HepG2 (cell line): ENCODE data around the gene TUBA1C. TPM values are rescaled to one million over a fixed set of nuclear protein-coding genes. Genes with fewer than 3 reads are reported as not detected.
A peak's percentile ranks its signal among the peaks of the same experiment; 100 is the strongest.
"Not testable (repeated sequence)": the region's sequence is repeated elsewhere in the genome, so short reads cannot be mapped to it uniquely, and the experiment has no call there.

Source experiments
- ATAC-seq: fragments of 200-7000 bp; cut with Tn5 transposase; 3 replicates; pipeline ENCODE4 v1.9.1; 2020; ENCODE audit warnings: mild to moderate bottlenecking, moderate library complexity
- BruUV-seq: library from RNA; stranded (reverse); fragments of 400-500 nt; replicated peaks from 2 replicates; lab custom pipeline; 2021; lab: Mats Ljungman, UMichigan
- CTCF ChIA-PET: fragments of 300-600 bp; formaldehyde crosslinking; extraction: SDS; loops from one replicate; lab custom pipeline; 2021; ENCODE audit warnings: low total read pairs, inconsistent platforms, low intra/inter-chr PET ratio; lab: Yijun Ruan, JAX
- POLR2A ChIA-PET: fragments of 350-600 bp; sonication (Branson Sonifier 250); formaldehyde crosslinking; loops from one replicate; lab custom pipeline; 2020; ENCODE audit warnings: antibody characterized with exemption, inconsistent platforms; lab: Yijun Ruan, JAX
- DNase-seq: peaks from one replicate; pipeline ENCODE4 v3.0.0-alpha.2; 2015; ENCODE audit warnings: low spot score
- FAIRE-seq: peaks from 3 replicates; lab custom pipeline; 2011; peaks lifted over from hg19 to GRCh38; lab: Jason Lieb, UNC
- H2AFZ ChIP-seq: one replicate; pipeline ENCODE4 v1.6.1; 2011; ENCODE audit warnings: low read length, inconsistent platforms
- H3K27ac ChIP-seq: fragments of 300-600 bp; 3 replicates; pipeline ENCODE4 v1.8.0; 2011; ENCODE audit warnings: mixed run types, mild to moderate bottlenecking, mixed read lengths, low read length, inconsistent platforms; ENCODE audit not compliant: insufficient read depth; ENCODE audit errors: extremely low read length
- H3K27me3 ChIP-seq, 2 experiments: fragments of 200-600 bp in 1 of 2; 2 replicates in 1 of 2; 3 replicates in 1 of 2; pipeline versions ENCODE4 v1.6.0 to v1.8.0; 2011; ENCODE audit warnings: low read length in 2 of 2, mild to moderate bottlenecking in 2 of 2, moderate library complexity in 2 of 2, inconsistent platforms in 1 of 2; ENCODE audit not compliant: insufficient read depth in 2 of 2, control insufficient read depth in 1 of 2
- H3K36me3 ChIP-seq, 2 experiments: fragments of 200-600 bp in 1 of 2; replicated peaks in 1 of 2; 2 replicates in 1 of 2; 3 replicates in 1 of 2; pipeline versions ENCODE4 v1.5.1 to v1.8.0; 2011; ENCODE audit warnings: low read length in 2 of 2, inconsistent platforms in 1 of 2; ENCODE audit not compliant: insufficient read depth in 2 of 2, control insufficient read depth in 1 of 2
- H3K4me1 ChIP-seq: 2 replicates; pipeline ENCODE4 v1.5.1; 2012; ENCODE audit warnings: low read length, inconsistent platforms; ENCODE audit not compliant: insufficient read depth
- H3K4me2 ChIP-seq: 2 replicates; pipeline ENCODE4 v1.6.0; 2011; ENCODE audit warnings: low read depth, low read length, inconsistent platforms
- H3K4me3 ChIP-seq, 3 experiments: fragments of 200-600 bp in 1 of 3; sonication (generic), shearing (Covaris generic) in 1 of 3; replicated peaks in 1 of 3; 2 replicates each; pipeline ENCODE4 v1.5.1; 2011 to 2016; ENCODE audit warnings: low read length in 3 of 3, inconsistent platforms in 2 of 3, low read depth in 2 of 3, mild to moderate bottlenecking in 2 of 3, control low read depth in 1 of 3, mixed read lengths in 1 of 3; ENCODE audit not compliant: insufficient read depth in 1 of 3
- H3K79me2 ChIP-seq: one replicate; pipeline ENCODE4 v1.6.1; 2011; ENCODE audit warnings: low read length, inconsistent platforms; ENCODE audit not compliant: insufficient read depth
- H3K9ac ChIP-seq: 2 replicates; pipeline ENCODE4 v1.6.0; 2011; ENCODE audit warnings: mild to moderate bottlenecking, low read depth, low read length, inconsistent platforms; ENCODE audit not compliant: insufficient read depth
- H3K9me3 ChIP-seq: 2 replicates; pipeline ENCODE4 v1.5.1; 2012; ENCODE audit warnings: mild to moderate bottlenecking, low read length
- H4K20me1 ChIP-seq: 2 replicates; pipeline ENCODE4 v1.6.0; 2011; ENCODE audit warnings: inconsistent platforms, mild to moderate bottlenecking, low read length, moderate library complexity; ENCODE audit not compliant: insufficient read depth
- BCL6 ChIP-seq: IDR thresholded peaks from 2 replicates; pipeline ENCODE4 v1.6.1; 2016; ENCODE audit warnings: missing genetic modification reagents, missing compliant biosample characterization
- CEBPG ChIP-seq: IDR thresholded peaks from 2 replicates; pipeline ENCODE4 v1.6.1; 2016
- HNRNPK ChIP-seq: fragments of 200-400 bp; formaldehyde crosslinking; IDR thresholded peaks from 2 replicates; pipeline ENCODE4 v1.6.1; 2018; ENCODE audit warnings: low read length, low read depth, moderate library complexity, mild to moderate bottlenecking; ENCODE audit not compliant: poor library complexity, severe bottlenecking
- RFX1 ChIP-seq: fragments of 450-650 bp; IDR thresholded peaks from 2 replicates; pipeline ENCODE4 v1.6.1; 2017
- SOX6 ChIP-seq, 2 experiments: fragments of 450-650 bp in 1 of 2; sonication (generic) in 1 of 2; formaldehyde crosslinking in 1 of 2; IDR thresholded peaks; 2 replicates each; pipeline versions ENCODE4 v1.4.0 to v1.6.1; 2017 to 2020; ENCODE audit warnings: antibody characterized with exemption in 1 of 2, mild to moderate bottlenecking in 1 of 2, missing genetic modification reagents in 1 of 2
- WGBS: methylation state at CpG from one replicate; pipeline ENCODE4 v1.1.6; 2017; ENCODE audit warnings: low lambda C conversion rate; 5-methylcytosine and 5-hydroxymethylcytosine counted together
- in situ Hi-C: cut with HindIII; loops from 2 replicates; pipeline ENCODE4 v1.10.0; 2017; ENCODE audit warnings: low pct_unique_long_range_greater_than_20kb; ENCODE audit not compliant: extremely low pct_ligation_motif_present
- intact Hi-C: fragments of 100-400 bp; cut with micrococcal nuclease; formaldehyde crosslinking; loops from one replicate; pipeline ENCODE4 v1.10.0; 2022; ENCODE audit not compliant: unreplicated experiment
- polyA plus RNA-seq, 8 experiments: library from polyadenylated mRNA; depleted of rRNA in 3 of 8; stranded (reverse) in 7 of 8; unstranded in 1 of 8; fragments of >200 nt; fragmentation: Illumina TruSeq in 4 of 8; extraction: Trizol in 4 of 8; gene quantifications; 2 replicates each; pipeline versions ENCODE4 v1.2.1 to v1.2.3, GENCODE V29; 2011 to 2016; ENCODE audit warnings: low read depth in 4 of 8, missing spikeins in 1 of 8, mixed read lengths in 1 of 8; ENCODE audit not compliant: insufficient read depth in 1 of 8
- total RNA-seq, 5 experiments: library from RNA; depleted of rRNA; stranded (reverse); fragments of >200 nt; fragmentation: Illumina TruSeq; extraction: Trizol; gene quantifications; 2 replicates each; pipeline ENCODE4 v1.2.3, GENCODE V29; 2016; ENCODE audit warnings: low read depth in 1 of 5

TUBA1C gene
- total and polyA plus RNA-seq, 2 of the 13 experiments (the other 11 are each of a cell fraction or from before 2014, with no cell fraction given): 693 to 1,075 TPM

DNA sequence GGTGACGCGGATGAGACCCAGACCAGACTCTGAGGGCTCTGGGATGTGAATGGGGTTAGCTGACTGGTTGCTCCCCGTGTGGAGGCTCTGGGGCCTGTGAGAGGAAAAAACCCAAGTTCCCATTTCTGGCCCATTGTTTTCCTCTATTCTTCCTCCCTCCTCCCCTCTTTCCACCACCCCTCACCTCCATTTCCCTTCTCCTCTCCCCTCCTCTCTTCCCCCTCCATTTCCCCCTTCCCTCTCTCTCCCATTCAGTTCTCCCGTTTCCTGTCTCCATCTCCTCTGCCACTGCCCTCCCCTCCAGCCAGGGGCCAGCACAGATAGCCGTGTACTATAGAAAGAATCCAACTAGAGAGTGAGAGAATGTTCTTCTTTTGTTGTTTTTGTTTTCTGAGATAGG is 17.4 kb downstream of the TUBA1C start:
- H3K4me2 ChIP-seq: peak overlapping the region; percentile 32; the same call in 1 of the 2 replicates
- no peak overlapping the region for H3K27ac ChIP-seq
- H3K9ac ChIP-seq: no peak overlapping the region
- H3K36me3 ChIP-seq: no peaks in the 10 kb centered on the region
- DNase-seq (no peak), ATAC-seq (no peak), FAIRE-seq (no peak)
- no peaks in the 10 kb centered on the region for H3K9me3 ChIP-seq
- no peaks in the 10 kb centered on the region for H3K79me2 ChIP-seq
- intact Hi-C loops: no loop called here
- H3K27me3 ChIP-seq: peaks cover 3 to 37% of the 10 kb centered on the region in 2 experiments; a peak in 4 of 5 replicates
- CTCF ChIA-PET: no interaction called here
- WGBS: 26% methylated on average over 5 of the region's 5 CpGs
- in situ Hi-C loops: loop anchor here (10.0 kb wide), 1 partner anchor 62 kb away; the partner anchor contains the start of gene DNAJC22
- TF ChIP-seq CEBPG (CRISPR knock-in tag) (no peak), RFX1 (no peak), HNRNPK (peak; percentile 33)
- no peaks in the 10 kb centered on the region for H4K20me1 ChIP-seq
- H2AFZ ChIP-seq: no peak overlapping the region
- no TSS peak for BruUV-seq
- POLR2A ChIA-PET: interaction anchor here (0.7 to 1.1 kb wide), 2 partner anchors 16 to 303 kb away, joined by 3 read pairs; no protein-coding TSS in a partner anchor
- peaks cover 37% of the 10 kb centered on the region for H3K4me1 ChIP-seq
- no peak overlapping the region for H3K4me3 ChIP-seq

DNA sequence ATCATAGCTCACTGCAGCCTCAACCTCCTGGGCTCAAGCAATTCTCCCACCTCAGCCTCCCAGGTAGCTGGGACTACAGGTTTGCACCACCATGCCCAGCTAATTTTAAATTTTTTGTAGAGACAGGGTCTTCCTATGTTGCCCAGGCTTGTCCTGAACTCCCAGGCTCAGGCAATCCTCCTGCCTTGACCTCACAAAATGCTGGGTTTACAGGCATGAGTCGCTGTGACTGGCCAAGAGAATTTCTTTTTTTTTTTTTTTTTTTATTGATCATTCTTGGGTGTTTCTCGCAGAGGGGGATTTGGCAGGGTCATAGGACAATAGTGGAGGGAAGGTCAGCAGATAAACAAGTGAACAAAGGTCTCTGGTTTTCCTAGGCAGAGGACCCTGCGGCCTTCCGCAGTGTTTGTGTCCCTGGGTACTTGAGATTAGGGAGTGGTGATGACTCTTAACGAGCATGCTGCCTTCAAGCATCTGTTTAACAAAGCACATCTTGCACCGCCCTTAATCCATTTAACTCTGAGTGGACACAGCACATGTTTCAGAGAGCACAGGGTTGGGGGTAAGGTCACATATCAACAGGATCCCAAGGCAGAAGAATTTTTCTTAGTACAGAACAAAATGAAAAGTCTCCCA is 18.0 kb downstream of the TUBA1C start:
- H3K27me3 ChIP-seq: peaks cover 3 to 36% of the 10 kb centered on the region in 2 experiments; a peak in 4 of 5 replicates
- H3K36me3 ChIP-seq; CTCF ChIA-PET; H3K27ac ChIP-seq; H4K20me1 ChIP-seq; H3K79me2 ChIP-seq; DNase-seq; intact Hi-C loops; H3K4me3 ChIP-seq; ATAC-seq; BruUV-seq; FAIRE-seq; H2AFZ ChIP-seq; H3K9ac ChIP-seq; H3K9me3 ChIP-seq; TF ChIP-seq SOX6 (IDR thresholded peaks at IDR 0.05): not testable (repeated sequence)
- POLR2A ChIA-PET: interaction anchor here (0.7 to 1.1 kb wide), 2 partner anchors 17 to 302 kb away, joined by 3 read pairs; no protein-coding TSS in a partner anchor
- in situ Hi-C loops: loop anchor here (10.0 kb wide), 1 partner anchor 62 kb away; the partner anchor contains the start of gene DNAJC22
- peak overlapping the region; percentile 32; the same call in 1 of the 2 replicates for H3K4me2 ChIP-seq
- peaks cover 37% of the 10 kb centered on the region for H3K4me1 ChIP-seq
- 1% methylated on average over 3 of the region's 6 CpGs for WGBS
- peak; percentile 11; the same call in 1 of the 2 replicates for TF ChIP-seq SOX6 (CRISPR knock-in tag; IDR thresholded peaks at IDR 0.05)
- 0 out of 2 replicates have a peak, but pooled peaks have one; percentile 22 for TF ChIP-seq BCL6 (CRISPR knock-in tag)
